ENCODE measurements around the gene DIABLO.
"Not testable (repeated sequence)": the region's sequence is repeated elsewhere in the genome, so short reads cannot be mapped to it uniquely, and the experiment has no call there.

Gene DIABLO

DNA sequence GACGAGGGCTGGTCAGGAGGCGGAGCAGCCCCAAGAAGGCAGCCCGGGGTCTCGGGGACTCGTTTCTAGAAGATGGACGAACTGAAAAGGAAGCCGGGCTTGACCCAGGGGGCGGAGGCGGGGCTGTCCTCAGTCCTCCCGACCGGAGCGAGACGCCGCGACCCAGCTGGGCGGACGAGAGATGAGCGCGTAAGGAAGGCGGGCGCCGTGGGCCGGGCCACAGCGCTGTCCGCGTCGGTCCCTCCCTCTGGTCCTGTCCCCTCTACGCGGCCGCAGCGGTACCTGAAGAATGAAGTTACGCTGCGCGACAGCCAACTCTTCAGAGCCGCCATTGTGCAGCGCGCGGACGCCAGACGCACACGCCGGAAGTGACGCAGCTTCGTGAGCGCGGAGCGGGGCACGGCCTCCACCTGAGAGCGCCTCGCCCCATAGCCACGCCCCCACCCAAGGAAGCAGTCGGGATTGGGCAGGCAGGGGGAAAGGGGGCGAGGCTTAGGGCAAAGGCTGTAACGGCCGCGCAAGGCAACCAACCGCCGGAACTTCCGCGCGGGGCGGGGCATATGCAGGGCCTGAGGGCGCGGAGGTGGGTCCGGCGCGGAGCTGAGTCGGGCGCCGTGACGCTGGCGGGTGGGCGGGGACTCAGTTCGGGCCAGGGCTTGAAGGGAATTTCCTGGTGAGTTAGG, at the start of gene DIABLO:
DIABLO (minus strand) TSS at position 370 of the 683 bp plus-strand sequence; CDS start at position 332, 38 bp downstream.
- FAIRE-seq = peak; percentile 99
- DNase-seq (ENCODE audit: insufficient read length, low spot score) = peak; percentile 98

DNA sequence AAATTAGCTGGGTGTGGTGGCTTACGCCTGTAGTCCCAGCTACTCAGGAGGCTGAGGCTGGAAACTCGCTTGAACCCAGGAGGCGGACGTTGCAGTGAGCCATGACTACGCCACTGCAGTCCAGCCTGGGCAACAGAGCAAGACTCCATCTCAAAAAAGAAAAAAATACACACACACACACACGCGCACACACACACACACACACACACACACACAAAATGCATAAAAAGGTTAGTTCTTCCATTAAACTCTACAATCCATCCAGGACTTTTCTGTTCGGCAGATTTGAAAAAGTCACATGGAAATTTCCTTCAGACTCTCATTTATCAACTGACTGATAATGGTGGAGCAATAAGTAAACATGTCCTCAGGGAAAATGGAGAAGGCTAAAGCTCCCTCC, 49.6 kb upstream of the DIABLO start:
- FAIRE-seq (no peak), DNase-seq (ENCODE audit: insufficient read length, low spot score) (no peak)

DNA sequence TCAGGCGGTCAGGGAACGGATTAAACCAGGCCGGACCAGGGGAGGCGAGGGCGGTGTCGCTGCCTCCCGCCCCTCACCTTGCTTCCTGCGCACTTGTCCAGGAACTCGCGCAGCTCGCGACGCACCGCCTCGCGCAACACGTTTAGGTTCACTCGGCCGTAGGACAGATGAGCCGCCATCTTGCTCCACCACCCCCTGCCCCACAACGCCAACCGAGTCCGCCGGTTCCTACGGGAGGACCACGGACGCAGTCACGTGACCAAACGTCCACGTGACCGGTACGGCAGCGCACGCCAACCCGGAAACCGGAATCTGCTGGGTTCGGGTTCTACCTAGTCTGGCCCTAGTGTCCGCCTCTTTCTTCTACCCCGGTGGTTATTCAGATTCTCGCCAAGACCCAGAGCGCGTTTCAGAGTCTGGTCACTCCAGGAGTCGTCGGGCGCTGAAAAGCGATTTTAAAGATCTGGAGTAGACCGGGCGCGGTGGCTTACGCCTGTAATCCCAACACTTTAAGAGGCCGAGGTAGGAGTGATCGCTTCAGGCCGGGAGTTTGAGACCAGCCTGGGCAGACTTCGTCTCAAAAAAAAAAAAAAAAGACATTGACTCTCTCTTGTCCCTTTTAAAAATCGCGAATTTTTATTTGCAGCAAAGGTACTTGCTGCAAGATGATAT, 40.5 kb upstream of the DIABLO start, which contains the start of gene VPS33A:
VPS33A (minus strand) TSS at position 265 of the 672 bp plus-strand sequence; CDS start at position 179, 86 bp downstream.
- FAIRE-seq (peak; percentile 94), DNase-seq (ENCODE audit: insufficient read length, low spot score) (peak; percentile 99)

DNA sequence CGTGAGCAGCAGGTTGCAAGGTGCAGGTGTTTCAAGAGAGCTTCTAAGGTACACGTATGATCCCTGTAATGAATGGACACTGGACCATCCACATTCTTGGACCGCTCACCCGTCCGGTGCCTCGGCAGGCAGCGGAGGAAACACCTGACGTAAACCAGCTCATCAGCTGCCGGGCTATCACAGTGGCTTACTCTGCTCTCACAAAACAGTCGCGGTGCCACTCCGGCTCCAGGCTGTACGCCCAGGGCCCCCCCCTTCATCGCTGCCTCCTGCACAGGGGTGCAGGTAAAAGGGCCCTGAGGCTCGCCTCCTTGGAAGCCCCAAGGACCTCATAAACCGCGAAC, 40.0 kb upstream of the DIABLO start:
- DNase-seq (ENCODE audit: insufficient read length, low spot score) (peak; percentile 24), FAIRE-seq (no peak)

DNA sequence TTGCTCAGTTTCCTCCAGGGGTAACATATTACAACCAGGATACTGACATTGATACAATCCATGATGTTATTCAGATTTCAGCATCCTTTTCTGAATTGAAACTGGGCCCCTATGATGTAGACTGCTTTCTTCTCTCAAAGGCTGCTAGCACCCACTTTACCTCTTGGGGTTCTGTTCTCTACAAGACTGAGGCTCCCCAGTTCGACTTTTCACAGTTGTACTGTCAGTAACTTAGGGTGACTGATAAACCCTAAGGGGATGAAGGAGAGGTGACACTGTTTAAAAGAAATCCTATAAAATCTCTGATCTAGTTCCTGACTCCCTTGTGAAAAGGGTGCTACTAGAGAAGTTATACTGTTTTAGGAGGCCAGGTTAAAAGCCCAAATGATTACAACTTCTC, 39.6 kb upstream of the DIABLO start:
- DNase-seq (ENCODE audit: insufficient read length, low spot score) (no peak), FAIRE-seq (no peak)

DNA sequence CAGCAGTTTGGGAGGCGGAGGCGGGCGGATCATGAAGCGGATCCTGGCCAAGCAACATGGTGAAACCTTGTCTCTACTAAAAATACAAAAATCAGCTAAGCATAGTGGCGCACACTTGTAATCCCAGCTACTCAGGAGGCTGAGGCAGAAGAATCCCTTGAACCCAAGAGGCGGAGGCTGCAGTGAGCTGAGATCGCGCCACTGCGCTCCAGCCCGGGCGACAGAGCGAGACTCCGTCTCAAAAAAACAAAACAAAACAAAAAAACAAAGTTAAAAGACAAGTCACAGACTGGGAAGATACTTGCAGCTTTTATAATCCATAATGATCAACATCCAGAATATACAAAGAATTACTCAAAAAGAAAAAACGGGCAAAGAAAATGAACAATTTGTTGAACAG, 34.9 kb upstream of the DIABLO start:
- not testable (repeated sequence) for FAIRE-seq

DNA sequence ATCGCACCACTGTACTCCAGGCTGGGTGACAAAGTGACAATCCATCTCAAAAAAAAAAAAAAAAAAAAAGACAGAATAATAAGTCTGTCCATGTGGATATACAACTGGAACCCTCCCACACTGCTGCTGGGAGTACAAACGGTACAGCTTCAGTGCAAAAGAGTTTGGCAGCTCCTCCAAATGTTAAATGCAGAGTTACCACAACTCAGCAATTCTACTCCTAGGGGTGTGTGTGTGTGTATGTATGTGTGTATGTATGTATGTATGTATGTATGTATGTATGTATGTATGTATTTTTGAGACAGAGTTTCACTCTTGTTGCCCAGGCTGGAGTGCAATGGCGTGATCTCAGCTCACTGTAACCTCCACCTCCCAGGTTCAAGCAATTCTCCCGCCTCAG, 33.1 kb upstream of the DIABLO start:
- not testable (repeated sequence) for FAIRE-seq; DNase-seq (ENCODE audit: insufficient read length, low spot score)

More for the DNA sequence above, 34.9 kb upstream of the DIABLO start:
- DNase-seq (ENCODE audit: insufficient read length, low spot score) = not testable (repeated sequence)

DNA sequence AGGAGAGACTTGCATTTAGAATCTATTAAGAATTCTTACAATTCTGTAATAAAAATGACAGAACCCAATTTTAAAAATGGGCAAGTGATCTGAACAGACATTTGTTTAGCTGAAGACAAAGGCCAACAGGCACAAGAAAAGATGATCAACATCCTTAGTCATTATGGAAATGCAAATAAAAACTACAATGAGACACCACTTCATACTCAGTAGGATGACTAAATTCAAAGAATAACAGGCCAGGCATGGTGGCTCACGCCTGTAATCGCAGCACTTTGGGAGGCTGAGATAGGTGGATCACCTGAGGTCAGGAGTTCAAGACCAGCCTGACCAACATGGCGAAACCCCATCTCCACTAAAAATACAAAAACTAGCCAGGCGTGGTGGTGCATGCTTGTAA, 32.6 kb upstream of the DIABLO start:
- DNase-seq (ENCODE audit: insufficient read length, low spot score); FAIRE-seq: not testable (repeated sequence)

DNA sequence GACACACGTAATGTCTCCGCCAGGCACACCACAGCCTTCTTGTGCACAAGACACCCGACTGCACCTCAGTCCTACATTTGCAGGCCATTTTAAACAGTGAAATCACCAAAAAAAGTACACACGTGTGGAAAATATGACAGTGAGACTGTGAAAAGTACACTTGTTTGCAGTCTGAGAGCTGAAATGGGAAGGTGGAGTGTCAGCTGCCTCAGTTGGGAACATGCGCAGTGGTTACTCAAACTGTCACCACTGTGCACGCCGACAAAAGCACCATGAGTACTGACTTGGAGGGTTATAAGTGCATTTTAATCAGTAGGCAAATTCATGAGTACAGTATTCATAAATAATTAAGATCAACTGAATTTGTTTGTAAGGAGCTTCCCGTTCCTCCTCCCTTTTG, 24.7 kb upstream of the DIABLO start:
- no peak for DNase-seq (ENCODE audit: insufficient read length, low spot score)
- no peak for FAIRE-seq

DNA sequence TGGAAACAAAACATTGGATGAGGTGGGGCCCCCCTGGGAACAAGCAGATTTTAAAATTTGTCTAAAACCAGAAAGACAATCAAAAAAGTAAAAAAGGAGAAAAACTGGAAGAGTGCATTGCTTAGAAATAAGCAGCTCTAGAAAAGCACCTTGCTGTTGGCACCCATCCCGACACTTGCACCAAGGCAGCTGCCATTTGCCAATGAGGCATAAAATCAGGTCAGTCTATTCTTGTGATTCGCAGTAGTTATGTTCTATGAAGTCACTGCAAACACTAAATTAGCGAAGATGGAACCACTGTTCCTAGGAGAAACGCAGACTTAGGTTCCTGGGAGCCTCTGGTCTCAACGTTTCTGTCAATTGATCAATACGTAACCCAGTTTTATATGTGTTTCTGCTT, 24.2 kb upstream of the DIABLO start:
- no peak for DNase-seq (ENCODE audit: insufficient read length, low spot score)
- FAIRE-seq = no peak

DNA sequence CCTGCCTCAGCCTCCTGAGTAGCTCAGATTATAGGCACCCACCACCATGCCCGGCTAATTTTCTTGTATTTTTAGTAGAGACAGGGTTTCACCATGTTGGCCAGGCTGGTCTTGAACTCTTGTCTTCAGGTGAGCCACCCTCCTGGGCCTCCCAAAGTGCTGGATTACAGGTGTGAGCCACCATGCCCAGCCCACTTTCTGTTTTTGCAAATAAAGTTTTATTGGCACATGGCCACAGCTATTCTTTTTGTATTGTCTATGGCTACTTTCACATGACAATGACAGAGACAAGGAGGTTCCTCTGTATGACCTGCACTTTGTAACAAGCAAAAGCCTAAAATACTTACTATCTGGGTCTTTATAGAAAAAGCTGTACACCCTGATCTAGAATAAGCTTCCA, 19.7 kb upstream of the DIABLO start:
- no peak for DNase-seq (ENCODE audit: insufficient read length, low spot score)
- FAIRE-seq = no peak

DNA sequence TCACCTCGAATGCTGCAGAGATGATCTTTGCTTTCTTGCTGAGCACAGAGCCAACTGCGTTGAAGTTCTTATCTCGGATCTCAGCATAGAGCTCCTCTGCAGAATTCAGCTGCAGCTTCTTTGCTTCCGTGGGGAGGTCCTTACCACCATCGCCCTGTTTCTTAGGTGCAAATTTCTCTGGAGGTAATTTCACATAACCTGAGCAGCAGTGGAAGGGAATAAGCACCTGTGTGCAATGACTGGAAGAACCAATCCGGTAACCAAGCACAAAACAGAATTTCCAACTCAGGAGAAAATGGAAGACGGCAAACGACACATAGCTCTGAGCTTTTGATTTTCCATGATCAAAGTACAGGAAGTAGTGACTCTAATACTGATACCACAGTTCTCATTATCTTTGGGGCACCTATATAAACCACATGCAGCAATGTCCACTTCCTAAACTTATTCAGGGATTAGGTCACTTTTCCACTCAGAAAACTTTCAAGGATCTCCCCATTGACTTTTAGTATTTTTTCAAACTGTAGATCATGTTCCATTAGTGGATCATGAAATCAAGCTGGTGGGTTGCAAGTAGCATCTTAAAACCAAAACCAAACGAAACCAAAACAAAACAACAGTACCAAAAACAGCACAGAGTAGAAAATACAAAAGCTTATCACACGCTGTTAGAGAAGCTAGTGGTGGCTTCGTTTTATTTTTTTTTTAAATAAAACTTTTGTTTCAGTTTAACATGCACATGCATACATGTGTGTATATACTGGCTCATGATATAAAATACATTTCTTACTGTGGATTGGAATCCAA, 18.9 kb upstream of the DIABLO start:
- FAIRE-seq = no peak
- DNase-seq (ENCODE audit: insufficient read length, low spot score) = no peak

DNA sequence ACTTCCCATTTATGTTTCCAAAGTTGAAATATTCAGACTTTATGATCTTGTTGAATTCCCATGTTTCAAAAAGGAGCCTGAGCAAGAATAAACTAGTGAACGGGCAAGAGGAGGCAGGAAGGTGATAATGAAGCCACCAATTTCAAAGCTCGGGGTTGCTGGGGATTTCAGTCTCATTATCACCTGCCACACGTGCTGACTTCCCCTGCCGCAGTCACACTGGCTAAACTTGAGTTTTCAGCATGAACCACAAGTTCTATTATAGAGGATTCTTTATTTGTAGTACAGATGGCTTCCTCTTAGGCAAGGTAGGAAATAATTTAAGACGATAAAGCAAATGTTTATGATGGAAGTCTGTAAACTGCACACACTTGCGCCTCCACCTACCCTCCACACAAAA, 18.1 kb upstream of the DIABLO start:
- DNase-seq (ENCODE audit: insufficient read length, low spot score) (no peak), FAIRE-seq (no peak)

DNA sequence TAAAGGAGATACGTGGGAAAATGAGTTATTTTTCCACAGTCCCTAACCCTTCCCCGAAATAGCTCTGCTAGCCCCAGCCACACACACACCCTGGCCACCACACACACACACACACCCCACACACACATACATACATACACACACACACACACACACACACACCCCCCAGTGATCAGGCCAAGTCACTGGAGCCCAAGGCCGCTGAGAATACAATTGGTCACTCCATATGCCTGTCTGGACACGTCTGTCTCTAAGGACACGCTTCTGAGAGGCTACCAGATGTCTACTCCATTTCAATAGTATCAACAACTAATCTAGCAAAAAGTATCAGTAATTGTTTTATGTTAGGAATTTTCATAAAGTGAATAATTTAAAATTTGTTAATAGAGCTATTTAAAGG, 13.0 kb upstream of the DIABLO start:
- FAIRE-seq (no peak), DNase-seq (ENCODE audit: insufficient read length, low spot score) (no peak)

DNA sequence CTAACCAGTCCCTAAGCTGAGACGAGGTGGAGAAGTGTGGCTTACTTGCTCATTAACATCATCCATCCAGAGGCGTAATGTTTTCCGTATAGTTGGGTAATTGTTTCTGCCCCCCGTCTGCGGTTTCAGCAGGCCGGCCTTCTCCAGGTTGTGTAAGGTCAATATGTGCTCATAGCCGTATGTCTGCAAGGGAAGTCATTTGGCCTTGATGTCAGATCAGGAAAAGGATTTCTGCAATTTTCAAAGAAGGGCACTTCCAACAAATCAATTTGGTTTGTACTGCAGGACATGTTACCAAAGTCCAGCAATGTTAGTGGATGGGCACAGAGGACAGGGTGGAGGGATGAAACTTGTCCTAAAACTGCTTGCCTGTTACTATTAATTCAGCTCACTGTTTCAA, 9.9 kb upstream of the DIABLO start:
- FAIRE-seq (no peak), DNase-seq (ENCODE audit: insufficient read length, low spot score) (no peak)

DNA sequence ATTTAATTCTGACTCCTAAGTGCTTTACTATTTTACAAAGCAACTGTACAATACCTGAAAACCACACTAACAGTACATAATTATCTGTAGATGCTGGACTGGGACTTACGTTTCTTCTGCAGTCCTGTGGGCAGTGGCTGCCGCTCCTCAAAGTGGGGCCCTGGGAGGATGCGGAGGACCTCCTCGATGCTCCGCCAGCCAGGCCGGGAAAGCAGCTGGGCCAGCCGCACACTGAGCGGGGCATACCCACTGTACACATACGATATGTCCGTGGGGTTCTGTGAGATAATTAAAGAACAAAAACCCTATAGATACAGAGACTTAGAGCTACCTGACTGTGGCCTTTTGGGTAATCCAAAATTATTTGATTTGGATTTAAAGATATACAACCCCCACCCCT, 6.8 kb upstream of the DIABLO start:
- DNase-seq (ENCODE audit: insufficient read length, low spot score) (no peak), FAIRE-seq (no peak)

DNA sequence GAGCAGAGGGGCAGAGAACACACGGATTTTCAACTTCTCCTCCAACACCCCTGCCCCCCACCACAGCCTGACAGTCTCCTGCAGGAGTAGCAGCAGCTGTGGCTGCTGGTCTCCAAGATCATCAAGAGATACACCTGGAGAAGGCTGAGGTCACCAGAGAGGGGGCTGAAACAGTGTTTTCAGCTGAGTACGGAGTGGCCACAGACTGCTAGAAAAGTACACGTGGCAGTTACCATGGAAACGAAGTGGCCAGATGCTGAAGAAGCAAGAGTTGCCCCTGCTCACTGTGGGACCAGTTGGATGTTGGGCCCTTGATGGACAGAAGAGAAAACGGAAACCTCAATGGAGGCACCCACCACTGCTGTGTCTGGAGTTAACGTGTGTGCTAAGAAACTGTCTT, 4.9 kb upstream of the DIABLO start:
- FAIRE-seq (no peak), DNase-seq (ENCODE audit: insufficient read length, low spot score) (no peak)

DNA sequence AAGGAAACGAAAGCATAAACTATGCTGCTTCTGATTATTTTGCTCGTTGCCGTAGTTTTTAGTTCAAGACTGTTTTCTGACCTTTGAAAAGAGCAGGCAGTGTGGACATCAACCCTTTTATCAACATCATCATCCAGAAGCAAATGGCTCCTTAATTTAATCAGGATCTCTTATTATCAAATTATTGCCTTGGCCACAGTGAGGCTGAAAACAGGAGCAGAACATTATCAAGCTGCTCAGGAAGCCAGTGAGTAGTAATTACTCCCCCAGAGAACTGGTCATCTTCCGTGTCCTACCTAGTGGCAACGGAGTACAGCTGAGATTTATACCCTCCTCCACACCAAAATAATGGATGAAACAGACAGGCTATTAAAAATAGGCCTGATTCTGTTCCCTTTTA, 2.2 kb upstream of the DIABLO start:
- FAIRE-seq (no peak), DNase-seq (ENCODE audit: insufficient read length, low spot score) (no peak)

DNA sequence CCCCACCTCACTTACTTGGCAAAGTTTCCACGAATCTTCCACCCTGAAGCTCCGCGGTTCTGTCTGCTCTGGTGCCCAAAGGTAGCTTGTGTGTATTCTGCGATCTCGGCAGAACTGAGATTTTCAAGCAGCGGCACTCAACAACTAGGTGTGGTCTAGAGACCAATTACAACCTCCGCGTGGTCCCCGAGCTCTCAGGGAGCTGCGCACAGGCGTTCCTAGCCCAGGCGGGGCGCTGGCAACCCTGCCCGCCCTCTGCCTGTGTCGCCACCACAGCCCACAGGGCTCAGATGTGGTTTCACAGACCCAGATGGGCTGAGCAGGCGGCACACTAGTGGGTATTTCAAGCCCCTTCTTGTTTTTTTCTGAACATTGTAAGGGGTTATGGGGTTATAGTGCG, 1.5 kb upstream of the DIABLO start:
- DNase-seq (ENCODE audit: insufficient read length, low spot score) (no peak), FAIRE-seq (no peak)

DNA sequence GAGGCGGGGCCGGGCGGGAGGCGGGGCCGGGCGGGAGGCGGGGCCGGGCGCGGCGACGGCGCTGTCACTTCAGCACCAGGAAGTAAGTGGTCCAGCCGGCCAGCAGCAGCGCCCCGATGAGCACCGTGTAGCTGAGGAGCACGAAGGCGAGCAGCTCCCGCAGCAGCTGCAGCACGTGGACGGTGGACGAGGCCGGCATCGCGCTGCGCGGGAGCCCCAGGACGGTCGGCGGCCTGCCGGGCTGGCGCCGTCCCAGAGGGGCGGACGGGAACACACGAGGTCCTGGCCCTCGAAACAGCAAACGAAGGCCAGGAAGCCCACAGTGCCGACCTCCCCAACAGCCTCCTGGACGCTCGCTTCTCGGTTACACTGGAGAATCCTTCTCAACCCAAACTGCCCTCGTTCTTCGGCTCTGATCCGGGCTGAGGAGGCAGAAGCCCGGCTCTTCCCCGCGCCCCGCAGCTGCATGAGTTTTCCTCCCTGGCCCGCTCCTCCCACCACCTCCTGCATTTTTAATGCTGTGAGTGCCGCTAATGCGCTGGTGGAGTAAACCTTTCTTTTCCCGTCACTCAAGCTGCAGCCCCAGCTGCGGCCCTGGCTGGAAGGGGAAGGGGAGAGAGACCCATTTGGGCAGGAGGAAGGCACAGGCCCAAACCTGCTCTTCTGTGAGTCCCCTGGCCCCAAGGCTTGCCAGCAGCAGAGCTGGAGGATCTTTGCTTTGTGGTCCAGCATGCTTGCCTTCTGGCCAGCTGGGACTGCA, 694 bp upstream of the DIABLO start:
- FAIRE-seq (no peak), DNase-seq (ENCODE audit: insufficient read length, low spot score) (no peak)

DNA sequence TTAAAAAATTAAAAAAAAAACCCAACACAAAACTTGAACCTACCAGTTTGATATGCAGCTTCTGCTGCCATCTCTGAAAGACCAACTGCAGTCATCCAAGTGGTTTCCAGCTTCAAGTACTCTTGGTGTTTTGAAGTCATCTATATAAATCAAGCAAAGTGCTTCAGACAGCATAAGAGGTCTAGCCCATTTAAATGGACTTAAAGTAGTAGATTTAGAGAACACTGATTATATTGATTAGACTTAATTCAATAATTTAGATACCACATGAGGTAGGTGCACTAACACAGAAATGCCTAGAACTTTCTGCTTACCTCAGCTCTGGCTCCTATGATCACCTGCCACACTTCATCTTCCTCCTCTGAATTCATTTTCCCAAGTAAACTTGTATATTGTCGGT, 9.4 kb downstream of the DIABLO start:
- FAIRE-seq (no peak), DNase-seq (ENCODE audit: insufficient read length, low spot score) (no peak)
